ENCODE data around the gene TTC3. TPM values are rescaled to one million over a fixed set of nuclear protein-coding genes. Genes with fewer than 3 reads are reported as not detected.

The TTC3 gene
- total RNA-seq, 2 experiments from 2014 or later, result 73.5 to 90.0 TPM

DNA sequence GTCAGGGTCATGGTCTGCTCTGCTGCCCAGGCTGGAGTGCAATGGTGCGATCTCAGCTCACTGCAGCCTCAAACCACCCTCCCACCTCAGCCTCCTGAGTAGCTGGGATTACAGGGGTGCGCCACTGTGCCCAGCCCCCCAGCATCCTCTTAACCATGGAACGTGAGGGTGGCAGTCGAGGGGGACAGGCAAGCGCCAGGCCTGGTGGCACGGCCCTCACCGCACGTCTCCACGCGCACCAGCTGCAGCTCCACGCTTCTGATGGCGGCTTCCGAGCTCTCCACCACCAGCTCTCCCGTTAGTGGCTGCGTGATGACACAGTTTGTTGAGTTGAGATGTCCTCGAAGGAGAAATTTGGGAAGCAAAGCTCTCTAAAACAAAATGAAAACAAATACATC is 154.9 kb downstream of the TTC3 start:
- H3K9me2 ChIP-seq (ENCODE audit: insufficient read depth, low read length), result no peaks in the 10 kb centered on the region
- H4K20me1 ChIP-seq (ENCODE audit: insufficient read depth, low read length), result no peaks in the 10 kb centered on the region
- no peak for DNase-seq (ENCODE audit: low spot score)
- H3K4me2 ChIP-seq (ENCODE audit: low read length), result no peak overlapping the region
- H3K9me3 ChIP-seq (ENCODE audit: low read length), result no peaks in the 10 kb centered on the region
- intact Hi-C loops (cut with micrococcal nuclease; ENCODE audit: unreplicated experiment), result no loop called here
- H3K79me2 ChIP-seq (ENCODE audit: insufficient read depth, low read depth, low read length), result peaks cover 13% of the 10 kb centered on the region; the same call in 1 of the 2 replicates
- H3K4me1 ChIP-seq (ENCODE audit: insufficient read depth, low read length, poor library complexity, severe bottlenecking), result peaks cover 12% of the 10 kb centered on the region
- H3K4me3 ChIP-seq (ENCODE audit: low read depth, low read length, poor library complexity, severe bottlenecking), result no peak overlapping the region
- no TSS peak for BruUV-seq (replicated peaks)
- CTCF ChIA-PET (ENCODE audit: unreplicated experiment), result no interaction called here
- H3K36me3 ChIP-seq (ENCODE audit: insufficient read depth, low read length), result peaks cover 98% of the 10 kb centered on the region
- no peak overlapping the region for H3K27ac ChIP-seq (ENCODE audit: low read depth, low read length, poor library complexity, severe bottlenecking)
- TF ChIP-seq, protein P1, sequence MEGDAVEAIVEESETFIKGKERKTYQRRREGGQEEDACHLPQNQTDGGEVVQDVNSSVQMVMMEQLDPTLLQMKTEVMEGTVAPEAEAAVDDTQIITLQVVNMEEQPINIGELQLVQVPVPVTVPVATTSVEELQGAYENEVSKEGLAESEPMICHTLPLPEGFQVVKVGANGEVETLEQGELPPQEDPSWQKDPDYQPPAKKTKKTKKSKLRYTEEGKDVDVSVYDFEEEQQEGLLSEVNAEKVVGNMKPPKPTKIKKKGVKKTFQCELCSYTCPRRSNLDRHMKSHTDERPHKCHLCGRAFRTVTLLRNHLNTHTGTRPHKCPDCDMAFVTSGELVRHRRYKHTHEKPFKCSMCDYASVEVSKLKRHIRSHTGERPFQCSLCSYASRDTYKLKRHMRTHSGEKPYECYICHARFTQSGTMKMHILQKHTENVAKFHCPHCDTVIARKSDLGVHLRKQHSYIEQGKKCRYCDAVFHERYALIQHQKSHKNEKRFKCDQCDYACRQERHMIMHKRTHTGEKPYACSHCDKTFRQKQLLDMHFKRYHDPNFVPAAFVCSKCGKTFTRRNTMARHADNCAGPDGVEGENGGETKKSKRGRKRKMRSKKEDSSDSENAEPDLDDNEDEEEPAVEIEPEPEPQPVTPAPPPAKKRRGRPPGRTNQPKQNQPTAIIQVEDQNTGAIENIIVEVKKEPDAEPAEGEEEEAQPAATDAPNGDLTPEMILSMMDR (conservative IDR thresholded peaks at IDR 0.05; ENCODE audit: low read length), result no peak
- TF ChIP-seq EZH2phosphoT487 (IDR thresholded peaks at IDR 0.05; ENCODE audit: borderline replicate concordance, low read depth, low read length), result no peak
- no peak overlapping the region for H2AFZ ChIP-seq (ENCODE audit: low read length)
- POLR2A ChIA-PET, result no interaction called here

DNA sequence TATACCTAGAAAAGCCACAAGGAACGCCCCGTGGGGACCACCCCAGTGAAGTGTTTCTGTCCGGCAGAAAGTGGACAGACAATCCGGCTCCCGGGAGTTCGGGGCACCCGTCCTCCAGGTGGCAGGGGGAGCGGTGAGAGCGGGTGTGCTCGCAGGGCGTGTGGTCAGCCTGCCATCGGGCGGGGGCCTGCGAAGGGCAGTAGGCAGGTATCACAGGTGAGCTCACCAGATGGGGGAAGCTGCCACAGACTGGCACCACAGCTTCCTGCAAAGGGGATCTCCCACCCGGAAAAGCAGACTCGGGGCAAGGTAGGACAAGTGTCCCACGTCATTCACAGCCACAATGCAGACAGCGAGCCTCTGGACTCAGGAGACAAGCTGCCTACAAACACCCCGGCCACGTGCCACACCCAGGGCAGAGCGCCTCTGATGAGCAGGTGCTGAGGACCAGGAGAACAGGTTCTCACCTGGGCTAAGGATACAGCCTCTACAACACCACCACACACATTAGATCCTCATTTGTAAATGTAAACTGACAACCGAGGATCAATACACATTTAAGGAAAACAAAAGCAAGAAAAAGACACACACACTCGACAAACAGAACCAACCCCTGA is 157.7 kb downstream of the TTC3 start:
- BruUV-seq (replicated peaks), result no TSS peak
- H3K9me2 ChIP-seq (ENCODE audit: insufficient read depth, low read length), result no peaks in the 10 kb centered on the region
- peaks cover 84% of the 10 kb centered on the region for H3K36me3 ChIP-seq (ENCODE audit: insufficient read depth, low read length)
- no peaks in the 10 kb centered on the region for H3K9me3 ChIP-seq (ENCODE audit: low read length)
- no peak overlapping the region for H3K4me2 ChIP-seq (ENCODE audit: low read length)
- no peaks in the 10 kb centered on the region for H4K20me1 ChIP-seq (ENCODE audit: insufficient read depth, low read length)
- ChIA-PET CTCF (ENCODE audit: unreplicated experiment) (no interaction called here), POLR2A (interaction anchor here (0.8 to 1.1 kb wide), 2 partner anchors 13 to 18 kb away, joined by 3 to 5 read pairs; no protein-coding TSS in a partner anchor)
- intact Hi-C loops (cut with micrococcal nuclease; ENCODE audit: unreplicated experiment), result no loop called here
- no peak for TF ChIP-seq EZH2phosphoT487 (IDR thresholded peaks at IDR 0.05; ENCODE audit: borderline replicate concordance, low read depth, low read length)
- TF ChIP-seq, protein P1 (conservative IDR thresholded peaks at IDR 0.05; ENCODE audit: low read length), result no peak
- H3K27ac ChIP-seq (ENCODE audit: low read depth, low read length, poor library complexity, severe bottlenecking), result no peak overlapping the region
- no peak for DNase-seq (ENCODE audit: low spot score)
- no peak overlapping the region for H2AFZ ChIP-seq (ENCODE audit: low read length)
- peaks cover 12% of the 10 kb centered on the region for H3K4me1 ChIP-seq (ENCODE audit: insufficient read depth, low read length, poor library complexity, severe bottlenecking)
- H3K4me3 ChIP-seq (ENCODE audit: low read depth, low read length, poor library complexity, severe bottlenecking), result no peak overlapping the region
- no peaks in the 10 kb centered on the region for H3K79me2 ChIP-seq (ENCODE audit: insufficient read depth, low read depth, low read length)

DNA sequence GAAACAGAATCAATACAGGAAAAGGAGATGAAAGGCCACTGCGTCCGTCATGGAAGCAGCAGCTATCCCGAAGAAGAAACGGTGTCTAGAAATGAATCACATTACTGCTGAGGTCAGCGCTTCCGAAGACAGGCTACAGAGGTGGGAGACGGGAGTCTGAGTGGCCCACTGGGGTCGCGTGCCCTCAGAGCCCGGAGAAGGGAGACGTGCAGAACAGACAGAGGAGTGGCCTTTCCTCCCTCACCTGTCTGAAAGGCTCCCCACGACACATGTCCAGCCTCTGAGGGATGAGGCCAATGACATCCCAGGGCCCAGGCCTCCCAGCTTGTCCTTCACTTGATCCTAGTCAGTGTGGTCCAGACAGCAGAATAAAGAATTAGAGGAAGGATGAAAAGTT is 158.2 kb downstream of the TTC3 start:
- POLR2A ChIA-PET, result no interaction called here

More for the DNA sequence above, 158.2 kb downstream of the TTC3 start:
- Histone ChIP-seq H3K4me3 (ENCODE audit: low read depth, low read length, poor library complexity, severe bottlenecking) (no peak overlapping the region), H3K4me1 (ENCODE audit: insufficient read depth, low read length, poor library complexity, severe bottlenecking) (peaks cover 12% of the 10 kb centered on the region), H3K36me3 (ENCODE audit: insufficient read depth, low read length) (peaks cover 84% of the 10 kb centered on the region), H2AFZ (ENCODE audit: low read length) (no peak overlapping the region), H3K9me2 (ENCODE audit: insufficient read depth, low read length) (no peaks in the 10 kb centered on the region), H3K9me3 (ENCODE audit: low read length) (no peaks in the 10 kb centered on the region), H3K27ac (ENCODE audit: low read depth, low read length, poor library complexity, severe bottlenecking) (no peak overlapping the region), H4K20me1 (ENCODE audit: insufficient read depth, low read length) (no peaks in the 10 kb centered on the region), H3K4me2 (ENCODE audit: low read length) (no peak overlapping the region), H3K79me2 (ENCODE audit: insufficient read depth, low read depth, low read length) (no peaks in the 10 kb centered on the region)
- no peak for DNase-seq (ENCODE audit: low spot score)
- CTCF ChIA-PET (ENCODE audit: unreplicated experiment), result no interaction called here
- BruUV-seq (replicated peaks), result no TSS peak
- TF ChIP-seq EZH2phosphoT487 (IDR thresholded peaks at IDR 0.05; ENCODE audit: borderline replicate concordance, low read depth, low read length), result no peak
- TF ChIP-seq, protein P1 (conservative IDR thresholded peaks at IDR 0.05; ENCODE audit: low read length), result no peak
- intact Hi-C loops (cut with micrococcal nuclease; ENCODE audit: unreplicated experiment), result no loop called here
